A673 (cell line): ENCODE results near the gene TSGA10. TPM values are rescaled to one million over a fixed set of nuclear protein-coding genes. Genes with fewer than 3 reads are reported as not detected.

Source experiments
- BruUV-seq: library from RNA; stranded (reverse); fragments of 400-500 nt; replicated peaks from 2 replicates; lab custom pipeline; 2021; lab: Mats Ljungman, UMichigan
- CTCF ChIA-PET: fragments of 300-600 bp; sonication (Branson Sonifier 250); formaldehyde crosslinking; loops from one replicate; lab custom pipeline; 2022; ENCODE audit warnings: antibody characterized with exemption; lab: Charles Lee
- POLR2A ChIA-PET: fragments of 300-600 bp; sonication (Branson Sonifier 250); formaldehyde crosslinking; loops from one replicate; lab custom pipeline; 2022; ENCODE audit warnings: antibody characterized with exemption; ENCODE audit not compliant: low non-redundant PET; lab: Charles Lee
- DNase-seq: peaks from one replicate; pipeline ENCODE4 v3.0.0-alpha.2; 2015; ENCODE audit warnings: low spot score
- H3K27ac ChIP-seq: fragments of 200-600 bp; sonication (generic); 2 replicates; pipeline ENCODE4 v1.5.1; 2016; ENCODE audit warnings: mixed run types, low read depth, mild to moderate bottlenecking, mixed read lengths, antibody characterized with exemption, low read length; ENCODE audit not compliant: poor library complexity, severe bottlenecking
- H3K27me3 ChIP-seq: fragments of 200-600 bp; sonication (generic); replicated peaks from 2 replicates; pipeline ENCODE4 v1.6.1; 2017; ENCODE audit warnings: mixed run types, low read depth, mild to moderate bottlenecking, mixed read lengths, antibody characterized with exemption, low read length; ENCODE audit not compliant: insufficient read depth, poor library complexity
- H3K36me3 ChIP-seq: fragments of 200-600 bp; sonication (generic); 2 replicates; pipeline ENCODE4 v1.6.1; 2016; ENCODE audit warnings: mixed run types, mild to moderate bottlenecking, mixed read lengths, antibody characterized with exemption, low read length; ENCODE audit not compliant: insufficient read depth, poor library complexity, severe bottlenecking
- H3K4me1 ChIP-seq: fragments of 200-600 bp; sonication (generic); 2 replicates; pipeline ENCODE4 v1.6.1; 2017; ENCODE audit warnings: mixed run types, mild to moderate bottlenecking, mixed read lengths, antibody characterized with exemption, low read length; ENCODE audit not compliant: insufficient read depth, poor library complexity, severe bottlenecking
- H3K4me3 ChIP-seq: fragments of 200-600 bp; sonication (generic); 2 replicates; pipeline ENCODE4 v1.5.1; 2016; ENCODE audit warnings: low read depth, mixed run types, mild to moderate bottlenecking, mixed read lengths, low read length; ENCODE audit not compliant: poor library complexity, severe bottlenecking
- H3K9me3 ChIP-seq: fragments of 200-600 bp; sonication (generic); 2 replicates; pipeline ENCODE4 v1.6.1; 2016; ENCODE audit warnings: mixed run types, low read depth, mild to moderate bottlenecking, mixed read lengths, antibody characterized with exemption, low read length; ENCODE audit not compliant: poor library complexity, severe bottlenecking
- EZH2 ChIP-seq: fragments of 200-600 bp; sonication (generic); IDR thresholded peaks from 2 replicates; pipeline ENCODE4 v1.6.1; 2017; ENCODE audit warnings: borderline replicate concordance, low read depth, mild to moderate bottlenecking, mixed read lengths, antibody characterized with exemption, low read length; ENCODE audit not compliant: poor library complexity, severe bottlenecking
- intact Hi-C: fragments of 100-400 bp; cut with micrococcal nuclease; formaldehyde crosslinking; loops from one replicate; pipeline ENCODE4 v1.10.0; 2022; ENCODE audit not compliant: unreplicated experiment
- total RNA-seq: library from RNA; stranded (reverse); gene quantifications from 2 replicates; pipeline ENCODE4 v1.2.3, GENCODE V29; 2021
- TF ChIP-seq, protein P1 (sequence below): fragments of 300-800, 200-600 bp; sonication (generic); conservative IDR thresholded peaks from 2 replicates; pipeline ENCODE4 v1.5.1; 2017; ENCODE audit warnings: low read depth, mild to moderate bottlenecking, antibody characterized with exemption, low read length, moderate library complexity, mixed read lengths

Gene TSGA10
- total RNA-seq, 1 experiment from 2014 or later: 2.5 TPM

DNA sequence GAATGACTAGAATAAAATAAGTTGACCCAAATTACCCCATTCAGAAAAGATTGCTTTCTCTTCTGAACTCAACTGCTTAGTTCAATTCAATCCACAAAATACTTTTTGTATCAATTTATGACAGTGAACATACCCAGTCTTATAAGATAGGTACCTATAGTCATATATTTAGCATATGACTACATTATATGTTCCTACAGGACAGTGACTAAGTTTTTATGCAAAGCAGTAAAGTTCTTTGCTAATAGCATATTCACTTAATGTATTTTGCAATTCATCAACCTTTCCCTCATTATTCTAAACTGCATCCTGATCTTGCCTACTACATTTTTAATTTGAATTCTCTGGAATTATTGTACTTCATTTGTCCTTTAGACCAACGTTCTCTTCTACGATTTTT lies 43.5 kb downstream of the TSGA10 start:
- ChIA-PET POLR2A (no interaction called here), CTCF (no interaction called here)
- no peak for DNase-seq
- no peak overlapping the region for H3K4me3 ChIP-seq
- no TSS peak for BruUV-seq
- H3K36me3 ChIP-seq: no peaks in the 10 kb centered on the region
- peaks cover 3% of the 10 kb centered on the region for H3K27me3 ChIP-seq
- intact Hi-C loops: no loop called here
- TF ChIP-seq EZH2: no peak
- TF ChIP-seq, protein P1, sequence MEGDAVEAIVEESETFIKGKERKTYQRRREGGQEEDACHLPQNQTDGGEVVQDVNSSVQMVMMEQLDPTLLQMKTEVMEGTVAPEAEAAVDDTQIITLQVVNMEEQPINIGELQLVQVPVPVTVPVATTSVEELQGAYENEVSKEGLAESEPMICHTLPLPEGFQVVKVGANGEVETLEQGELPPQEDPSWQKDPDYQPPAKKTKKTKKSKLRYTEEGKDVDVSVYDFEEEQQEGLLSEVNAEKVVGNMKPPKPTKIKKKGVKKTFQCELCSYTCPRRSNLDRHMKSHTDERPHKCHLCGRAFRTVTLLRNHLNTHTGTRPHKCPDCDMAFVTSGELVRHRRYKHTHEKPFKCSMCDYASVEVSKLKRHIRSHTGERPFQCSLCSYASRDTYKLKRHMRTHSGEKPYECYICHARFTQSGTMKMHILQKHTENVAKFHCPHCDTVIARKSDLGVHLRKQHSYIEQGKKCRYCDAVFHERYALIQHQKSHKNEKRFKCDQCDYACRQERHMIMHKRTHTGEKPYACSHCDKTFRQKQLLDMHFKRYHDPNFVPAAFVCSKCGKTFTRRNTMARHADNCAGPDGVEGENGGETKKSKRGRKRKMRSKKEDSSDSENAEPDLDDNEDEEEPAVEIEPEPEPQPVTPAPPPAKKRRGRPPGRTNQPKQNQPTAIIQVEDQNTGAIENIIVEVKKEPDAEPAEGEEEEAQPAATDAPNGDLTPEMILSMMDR: no peak
- H3K4me1 ChIP-seq: no peaks in the 10 kb centered on the region
- H3K9me3 ChIP-seq: no peaks in the 10 kb centered on the region
- H3K27ac ChIP-seq: no peak overlapping the region

DNA sequence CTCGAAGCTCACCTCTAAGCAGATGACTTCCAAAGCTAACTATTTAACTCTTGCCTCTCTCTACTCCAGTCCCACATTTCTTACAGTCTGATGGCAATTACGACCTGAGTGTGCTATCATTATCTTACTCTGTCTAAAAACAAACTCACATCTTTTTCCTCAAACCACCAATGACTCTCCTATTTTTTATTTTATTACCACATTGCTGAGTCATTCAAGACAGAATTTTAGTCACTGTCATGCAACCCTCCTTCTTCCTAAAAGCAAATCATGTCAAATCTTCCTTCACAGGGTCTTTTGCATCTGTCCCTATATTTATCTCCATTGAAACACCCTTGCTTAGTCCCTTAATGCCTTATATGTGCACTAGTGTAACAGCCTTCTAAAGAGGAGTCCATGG lies 47.8 kb downstream of the TSGA10 start:
- intact Hi-C loops: no loop called here
- BruUV-seq: no TSS peak
- POLR2A ChIA-PET: no interaction called here

DNA sequence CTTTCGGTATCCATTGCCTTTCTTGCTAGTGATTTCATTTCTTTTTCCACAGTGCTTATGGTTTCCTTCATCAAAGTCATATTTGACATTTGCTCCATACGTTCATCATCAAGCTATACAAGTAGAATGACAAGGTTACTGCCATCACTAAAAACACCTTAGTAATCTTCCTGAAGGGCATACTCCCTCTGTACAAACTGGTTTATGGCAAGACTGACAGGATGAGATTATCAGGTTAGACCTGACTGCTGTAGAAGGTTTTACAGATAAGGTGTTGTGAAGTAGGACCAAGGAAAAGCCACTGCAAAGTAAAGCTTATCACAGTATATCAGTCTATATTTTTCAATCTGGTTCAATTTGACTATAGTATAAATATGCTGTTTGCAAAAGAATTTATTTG lies 50.7 kb downstream of the TSGA10 start:
- ChIA-PET CTCF (no interaction called here), POLR2A (no interaction called here)
- Histone ChIP-seq H3K4me3 (no peak overlapping the region), H3K9me3 (no peaks in the 10 kb centered on the region), H3K4me1 (no peaks in the 10 kb centered on the region), H3K27ac (no peak overlapping the region), H3K36me3 (no peaks in the 10 kb centered on the region), H3K27me3 (peaks cover 3% of the 10 kb centered on the region)
- TF ChIP-seq, protein P1: no peak
- TF ChIP-seq EZH2: no peak
- intact Hi-C loops: no loop called here
- BruUV-seq: no TSS peak
- DNase-seq: no peak

More for the DNA sequence above, 47.8 kb downstream of the TSGA10 start:
- DNase-seq: no peak
- H3K27me3 ChIP-seq: peaks cover 3% of the 10 kb centered on the region
- H3K36me3 ChIP-seq: no peaks in the 10 kb centered on the region
- H3K9me3 ChIP-seq: no peaks in the 10 kb centered on the region
- no peak overlapping the region for H3K27ac ChIP-seq
- H3K4me3 ChIP-seq: no peak overlapping the region
- CTCF ChIA-PET: no interaction called here
- TF ChIP-seq EZH2: no peak
- TF ChIP-seq, protein P1: no peak
- no peaks in the 10 kb centered on the region for H3K4me1 ChIP-seq
